Gastrocnemius medialis (tissue), 4 donors: Measurements from ENCODE around the gene HSPA13.

Experiments used
- POLR2A ChIP-seq, 2 donors: fragments of 450-650 bp; IDR thresholded peaks; one replicate each; pipeline ENCODE4 v1.6.1; 2017; ENCODE audit warnings: antibody characterized with exemption in 2 of 2, mild to moderate bottlenecking in 2 of 2, moderate library complexity in 2 of 2
- TF ChIP-seq, protein P1 (sequence below), 5 experiments: fragments of 450-650 bp in 3 of 5; fragments of 200-600 bp in 2 of 5; sonication (generic) in 2 of 5; IDR thresholded peaks in 4 of 5; conservative IDR thresholded peaks in 1 of 5; 1 replicate in 4 of 5; 2 replicates in 1 of 5; pipeline ENCODE4 v1.5.1; 2016 to 2019; ENCODE audit warnings: antibody characterized with exemption in 5 of 5, mild to moderate bottlenecking in 3 of 5, moderate library complexity in 3 of 5

DNA sequence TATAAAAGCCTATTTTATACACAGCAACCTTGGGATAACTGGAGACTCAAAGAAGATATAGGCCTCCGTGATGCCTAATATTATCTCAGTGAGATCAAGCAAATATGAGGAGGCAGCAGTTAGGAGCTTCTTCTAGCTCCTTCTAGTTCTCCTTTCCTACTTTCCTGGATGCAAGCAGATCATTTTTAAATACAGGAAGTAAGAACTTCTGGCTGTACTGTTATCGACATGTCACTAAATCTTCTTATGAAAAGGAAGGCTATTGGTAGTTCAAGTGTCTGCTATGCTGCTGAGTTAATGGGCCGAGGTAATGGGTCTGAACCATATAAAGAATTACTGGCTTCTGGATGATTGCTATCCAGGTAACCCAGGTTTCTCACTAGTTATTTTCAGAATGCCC is 15.9 kb downstream of the HSPA13 start:
- TF ChIP-seq, protein P1, sequence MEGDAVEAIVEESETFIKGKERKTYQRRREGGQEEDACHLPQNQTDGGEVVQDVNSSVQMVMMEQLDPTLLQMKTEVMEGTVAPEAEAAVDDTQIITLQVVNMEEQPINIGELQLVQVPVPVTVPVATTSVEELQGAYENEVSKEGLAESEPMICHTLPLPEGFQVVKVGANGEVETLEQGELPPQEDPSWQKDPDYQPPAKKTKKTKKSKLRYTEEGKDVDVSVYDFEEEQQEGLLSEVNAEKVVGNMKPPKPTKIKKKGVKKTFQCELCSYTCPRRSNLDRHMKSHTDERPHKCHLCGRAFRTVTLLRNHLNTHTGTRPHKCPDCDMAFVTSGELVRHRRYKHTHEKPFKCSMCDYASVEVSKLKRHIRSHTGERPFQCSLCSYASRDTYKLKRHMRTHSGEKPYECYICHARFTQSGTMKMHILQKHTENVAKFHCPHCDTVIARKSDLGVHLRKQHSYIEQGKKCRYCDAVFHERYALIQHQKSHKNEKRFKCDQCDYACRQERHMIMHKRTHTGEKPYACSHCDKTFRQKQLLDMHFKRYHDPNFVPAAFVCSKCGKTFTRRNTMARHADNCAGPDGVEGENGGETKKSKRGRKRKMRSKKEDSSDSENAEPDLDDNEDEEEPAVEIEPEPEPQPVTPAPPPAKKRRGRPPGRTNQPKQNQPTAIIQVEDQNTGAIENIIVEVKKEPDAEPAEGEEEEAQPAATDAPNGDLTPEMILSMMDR (IDR thresholded peaks at IDR 0.05 in 4 of 5, conservative IDR thresholded peaks at IDR 0.05 in 1 of 5): no peak
- no peak for TF ChIP-seq POLR2A (IDR thresholded peaks at IDR 0.05)
